Measurements from ENCODE around the gene CCT2.

DNA sequence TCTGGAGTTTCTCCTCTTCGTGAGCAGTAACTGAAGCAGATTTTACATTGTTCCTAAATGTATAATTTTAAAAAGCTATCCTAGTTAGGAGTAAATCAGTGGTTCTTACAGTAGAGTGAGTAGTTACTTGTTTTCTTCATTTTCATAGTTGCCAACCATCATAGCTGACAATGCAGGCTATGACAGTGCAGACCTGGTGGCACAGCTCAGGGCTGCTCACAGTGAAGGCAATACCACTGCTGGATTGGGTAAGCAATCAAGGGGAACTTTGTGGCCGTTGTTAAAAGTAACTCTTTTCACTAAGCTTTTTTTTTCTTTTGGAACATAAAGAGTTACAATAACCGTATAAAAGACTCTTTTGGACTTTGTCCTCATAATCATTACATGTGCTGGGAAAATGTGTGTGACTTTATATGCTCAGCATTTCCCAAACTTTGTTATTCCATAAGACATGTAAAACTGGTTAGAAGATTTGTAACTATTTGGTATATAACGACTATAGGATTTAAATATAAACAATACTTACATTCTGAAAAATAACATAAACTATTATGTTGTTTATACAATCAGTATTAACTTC, 13.0 kb downstream of the CCT2 start:
- TF ChIP-seq EP300 (IDR thresholded peaks at IDR 0.05) (no peak), POLR2A (IDR thresholded peaks at IDR 0.05) (no peak)
- TF ChIP-seq, protein P1, sequence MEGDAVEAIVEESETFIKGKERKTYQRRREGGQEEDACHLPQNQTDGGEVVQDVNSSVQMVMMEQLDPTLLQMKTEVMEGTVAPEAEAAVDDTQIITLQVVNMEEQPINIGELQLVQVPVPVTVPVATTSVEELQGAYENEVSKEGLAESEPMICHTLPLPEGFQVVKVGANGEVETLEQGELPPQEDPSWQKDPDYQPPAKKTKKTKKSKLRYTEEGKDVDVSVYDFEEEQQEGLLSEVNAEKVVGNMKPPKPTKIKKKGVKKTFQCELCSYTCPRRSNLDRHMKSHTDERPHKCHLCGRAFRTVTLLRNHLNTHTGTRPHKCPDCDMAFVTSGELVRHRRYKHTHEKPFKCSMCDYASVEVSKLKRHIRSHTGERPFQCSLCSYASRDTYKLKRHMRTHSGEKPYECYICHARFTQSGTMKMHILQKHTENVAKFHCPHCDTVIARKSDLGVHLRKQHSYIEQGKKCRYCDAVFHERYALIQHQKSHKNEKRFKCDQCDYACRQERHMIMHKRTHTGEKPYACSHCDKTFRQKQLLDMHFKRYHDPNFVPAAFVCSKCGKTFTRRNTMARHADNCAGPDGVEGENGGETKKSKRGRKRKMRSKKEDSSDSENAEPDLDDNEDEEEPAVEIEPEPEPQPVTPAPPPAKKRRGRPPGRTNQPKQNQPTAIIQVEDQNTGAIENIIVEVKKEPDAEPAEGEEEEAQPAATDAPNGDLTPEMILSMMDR (IDR thresholded peaks at IDR 0.05) = no peak

Measured in stomach (tissue), 4 donors.